Sigmoid colon (tissue), 3 donors: ENCODE data around the gene NDUFA6.

Source experiments
- POLR2A ChIP-seq, 2 donors: fragments of 450-650 bp; IDR thresholded peaks; one replicate each; pipeline ENCODE4 v1.6.1; 2016; ENCODE audit warnings: antibody characterized with exemption in 2 of 2, mild to moderate bottlenecking in 2 of 2, moderate library complexity in 2 of 2
- TF ChIP-seq, protein P1 (sequence below), 4 experiments: fragments of 450-650 bp in 3 of 4; fragments of 200-600 bp in 1 of 4; IDR thresholded peaks; one replicate each; pipeline ENCODE4 v1.5.1; 2016 to 2019; ENCODE audit warnings: antibody characterized with exemption in 4 of 4, mild to moderate bottlenecking in 3 of 4, moderate library complexity in 2 of 4

DNA sequence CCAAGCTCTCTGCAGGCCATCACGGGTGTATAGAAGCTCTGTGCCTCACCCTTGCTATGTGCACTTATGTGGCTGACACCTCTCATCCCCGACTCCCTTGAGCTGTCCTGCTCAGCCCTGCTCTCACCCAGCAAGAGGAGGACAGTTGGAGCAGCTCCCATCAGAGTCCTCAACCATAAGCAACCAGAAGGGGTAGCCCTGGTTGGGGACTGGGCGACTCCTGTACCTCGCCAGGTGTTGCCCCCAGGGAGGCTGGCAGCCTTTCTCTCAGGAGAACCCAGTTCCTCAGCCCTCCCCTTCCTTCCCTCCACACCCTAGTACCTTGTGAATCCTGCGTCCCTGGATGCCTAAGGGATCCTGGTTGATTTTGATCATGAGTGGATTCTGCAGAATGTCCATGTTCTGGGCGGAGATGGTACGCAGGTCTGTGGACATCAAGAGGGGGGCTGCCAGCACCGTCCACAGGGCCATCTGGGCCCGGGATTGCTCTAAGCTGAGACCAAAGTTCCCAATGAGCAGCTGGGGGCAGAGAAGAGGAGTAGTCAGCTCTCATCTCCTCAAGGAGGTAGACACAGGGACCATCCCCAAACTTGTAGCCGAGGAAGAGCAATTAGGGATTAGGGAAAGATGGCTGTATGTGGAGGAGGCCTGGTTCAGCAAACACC lies 27.9 kb downstream of the NDUFA6 start:
- TF ChIP-seq, protein P1, sequence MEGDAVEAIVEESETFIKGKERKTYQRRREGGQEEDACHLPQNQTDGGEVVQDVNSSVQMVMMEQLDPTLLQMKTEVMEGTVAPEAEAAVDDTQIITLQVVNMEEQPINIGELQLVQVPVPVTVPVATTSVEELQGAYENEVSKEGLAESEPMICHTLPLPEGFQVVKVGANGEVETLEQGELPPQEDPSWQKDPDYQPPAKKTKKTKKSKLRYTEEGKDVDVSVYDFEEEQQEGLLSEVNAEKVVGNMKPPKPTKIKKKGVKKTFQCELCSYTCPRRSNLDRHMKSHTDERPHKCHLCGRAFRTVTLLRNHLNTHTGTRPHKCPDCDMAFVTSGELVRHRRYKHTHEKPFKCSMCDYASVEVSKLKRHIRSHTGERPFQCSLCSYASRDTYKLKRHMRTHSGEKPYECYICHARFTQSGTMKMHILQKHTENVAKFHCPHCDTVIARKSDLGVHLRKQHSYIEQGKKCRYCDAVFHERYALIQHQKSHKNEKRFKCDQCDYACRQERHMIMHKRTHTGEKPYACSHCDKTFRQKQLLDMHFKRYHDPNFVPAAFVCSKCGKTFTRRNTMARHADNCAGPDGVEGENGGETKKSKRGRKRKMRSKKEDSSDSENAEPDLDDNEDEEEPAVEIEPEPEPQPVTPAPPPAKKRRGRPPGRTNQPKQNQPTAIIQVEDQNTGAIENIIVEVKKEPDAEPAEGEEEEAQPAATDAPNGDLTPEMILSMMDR (IDR thresholded peaks at IDR 0.05): no peak
- TF ChIP-seq POLR2A (IDR thresholded peaks at IDR 0.05): no peak
